ENCODE measurements around the gene SH2B3. TPM values are rescaled to one million over a fixed set of nuclear protein-coding genes. Genes with fewer than 3 reads are reported as not detected.
A peak's percentile ranks its signal among the peaks of the same experiment; 100 is the strongest.
"Not testable (repeated sequence)": the region's sequence is repeated elsewhere in the genome, so short reads cannot be mapped to it uniquely, and the experiment has no call there.

The SH2B3 gene
- total RNA-seq, 1 donor from 2014 or later, result 50.5 TPM

GRCh38 chr12:111389635-111390034 is 16.1 kb upstream of the SH2B3 start:
- no peaks in the 10 kb centered on the region for H3K27me3 ChIP-seq (ENCODE audit: low read depth)
- TF ChIP-seq CTCF (IDR thresholded peaks at IDR 0.05; ENCODE audit: borderline replicate concordance), result no peak
- no peak for DNase-seq
- intact Hi-C loops (cut with micrococcal nuclease), result no loop called here
- no peaks in the 10 kb centered on the region for H3K4me1 ChIP-seq
- H3K36me3 ChIP-seq, result no peaks in the 10 kb centered on the region
- no peaks in the 10 kb centered on the region for H3K9me3 ChIP-seq (replicated peaks)
- no peak overlapping the region for H3K27ac ChIP-seq (replicated peaks)
- no peak overlapping the region for H3K4me3 ChIP-seq

GRCh38 chr12:111390910-111391309 is 14.8 kb upstream of the SH2B3 start:
- DNase-seq, result no peak
- Histone ChIP-seq H3K36me3 (no peaks in the 10 kb centered on the region), H3K27me3 (ENCODE audit: low read depth) (no peaks in the 10 kb centered on the region), H3K9me3 (replicated peaks) (no peaks in the 10 kb centered on the region), H3K27ac (replicated peaks) (no peak overlapping the region), H3K4me1 (no peaks in the 10 kb centered on the region), H3K4me3 (no peak overlapping the region)
- intact Hi-C loops (cut with micrococcal nuclease), result no loop called here
- no peak for TF ChIP-seq CTCF (IDR thresholded peaks at IDR 0.05; ENCODE audit: borderline replicate concordance)

GRCh38 chr12:111393700-111394300 is 11.9 kb upstream of the SH2B3 start:
- intact Hi-C loops (cut with micrococcal nuclease), result no loop called here
- H3K27ac ChIP-seq (replicated peaks), result no peak overlapping the region

GRCh38 chr12:111394480-111394879 is 11.2 kb upstream of the SH2B3 start:
- Histone ChIP-seq H3K27me3 (ENCODE audit: low read depth) (no peaks in the 10 kb centered on the region), H3K4me1 (peaks cover 12% of the 10 kb centered on the region), H3K9me3 (replicated peaks) (no peaks in the 10 kb centered on the region), H3K4me3 (no peak overlapping the region), H3K36me3 (no peaks in the 10 kb centered on the region), H3K27ac (replicated peaks) (no peak overlapping the region)
- no peak for DNase-seq
- intact Hi-C loops (cut with micrococcal nuclease), result no loop called here
- TF ChIP-seq CTCF (IDR thresholded peaks at IDR 0.05; ENCODE audit: borderline replicate concordance), result no peak

More at GRCh38 chr12:111393700-111394300, 11.9 kb upstream of the SH2B3 start:
- Histone ChIP-seq H3K4me3 (no peak overlapping the region), H3K36me3 (no peaks in the 10 kb centered on the region), H3K9me3 (replicated peaks) (no peaks in the 10 kb centered on the region), H3K27me3 (ENCODE audit: low read depth) (no peaks in the 10 kb centered on the region), H3K4me1 (peaks cover 12% of the 10 kb centered on the region)
- no peak for TF ChIP-seq CTCF (IDR thresholded peaks at IDR 0.05; ENCODE audit: borderline replicate concordance)
- DNase-seq, result peak; percentile 48

GRCh38 chr12:111395336-111396187 is 10.2 kb upstream of the SH2B3 start:
- H3K9me3 ChIP-seq (replicated peaks), result no peaks in the 10 kb centered on the region
- H3K4me1 ChIP-seq, result peaks cover 12% of the 10 kb centered on the region
- H3K4me3 ChIP-seq, result no peak overlapping the region
- TF ChIP-seq CTCF (IDR thresholded peaks at IDR 0.05; ENCODE audit: borderline replicate concordance), result no peak
- H3K27me3 ChIP-seq (ENCODE audit: low read depth), result no peaks in the 10 kb centered on the region
- no peak overlapping the region for H3K27ac ChIP-seq (replicated peaks)
- no peaks in the 10 kb centered on the region for H3K36me3 ChIP-seq
- DNase-seq, result no peak
- intact Hi-C loops (cut with micrococcal nuclease), result loop anchor here (5.0 kb wide), 2 partner anchors 57 to 132 kb away; no protein-coding TSS in a partner anchor

- not testable (repeated sequence) for H3K9me3 ChIP-seq (replicated peaks); DNase-seq; H3K27me3 ChIP-seq (ENCODE audit: low read depth); H3K36me3 ChIP-seq; H3K27ac ChIP-seq (replicated peaks); H3K4me3 ChIP-seq
- H3K4me1 ChIP-seq, result peaks cover 12% of the 10 kb centered on the region
- intact Hi-C loops (cut with micrococcal nuclease), result loop anchor here (5.0 kb wide), 2 partner anchors 56 to 131 kb away; no protein-coding TSS in a partner anchor
These were observed 9.5 kb upstream of the SH2B3 start for GRCh38 chr12:111396271-111396670.
